Measurements from ENCODE around the gene INHBC.

GRCh38 chr12:57419495-57419894 lies 15.1 kb upstream of the INHBC start:
- TF ChIP-seq CTCF (IDR thresholded peaks at IDR 0.05) (no peak), POLR2A (IDR thresholded peaks at IDR 0.05) (no peak)
